ENCODE results near the gene RAP2A.

Gene RAP2A

DNA sequence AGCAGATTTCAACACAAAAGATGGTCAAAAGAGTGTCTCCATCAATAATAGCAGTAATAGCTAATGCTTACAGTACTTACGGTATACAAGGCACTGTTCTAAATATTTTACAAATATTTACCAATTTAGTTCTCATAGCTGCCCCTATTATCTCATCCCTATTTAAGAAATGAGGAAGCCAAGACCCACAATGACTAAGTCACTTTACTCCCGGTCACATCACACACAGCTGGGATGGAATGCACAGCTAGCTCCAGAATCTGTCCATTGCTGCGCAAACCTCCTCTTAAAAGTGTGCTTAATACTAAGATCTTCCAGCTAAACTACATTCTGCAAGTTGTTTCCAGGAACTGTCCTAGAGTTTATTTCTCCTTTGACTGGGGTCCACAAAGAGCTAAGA, 63.4 kb downstream of the RAP2A start:
- TF ChIP-seq EZH2 (IDR thresholded peaks at IDR 0.05) (no peak), FOXP2 (optimal IDR thresholded peaks at IDR 0.05; ENCODE audit: control extremely low read depth, extremely low read length, insufficient read depth) (no peak), POLR2AphosphoS5 (IDR thresholded peaks at IDR 0.05; ENCODE audit: borderline replicate concordance, low read depth, low read length) (no peak)
- H3K36me3 ChIP-seq (ENCODE audit: insufficient read depth, low read length), result no peaks in the 10 kb centered on the region
- no peak overlapping the region for H3K9ac ChIP-seq (ENCODE audit: insufficient read length)
- no peak overlapping the region for H3K4me3 ChIP-seq
- no peak overlapping the region for H3K27ac ChIP-seq
- DNase-seq (ENCODE audit: low read depth, low spot score), result no peak
- no peaks in the 10 kb centered on the region for H3K9me3 ChIP-seq (ENCODE audit: low read depth, low read length)

DNA sequence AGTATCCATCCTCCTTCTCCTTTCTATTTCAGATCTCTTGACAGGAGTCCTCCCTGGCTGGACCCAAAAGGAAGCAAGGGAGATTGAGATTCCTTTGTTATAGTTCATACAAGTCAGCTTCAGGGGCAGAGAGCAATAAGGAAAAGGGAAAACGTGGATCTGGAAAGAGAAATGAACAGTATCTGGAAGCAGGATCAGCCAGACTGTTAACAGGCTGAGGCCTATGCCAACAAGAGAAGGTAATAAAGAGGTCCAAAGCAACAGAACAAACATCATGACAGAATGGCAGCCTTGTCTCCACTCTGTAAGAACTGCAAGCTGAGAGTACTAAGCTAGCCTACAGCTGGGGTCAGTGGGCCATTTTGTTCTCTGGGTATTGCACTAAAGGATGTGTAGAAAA, 64.5 kb downstream of the RAP2A start:
- no peaks in the 10 kb centered on the region for H3K36me3 ChIP-seq (ENCODE audit: insufficient read depth, low read length)
- H3K4me3 ChIP-seq, result no peak overlapping the region
- DNase-seq (ENCODE audit: low read depth, low spot score), result no peak
- no peak for TF ChIP-seq POLR2AphosphoS5 (IDR thresholded peaks at IDR 0.05; ENCODE audit: borderline replicate concordance, low read depth, low read length)
- TF ChIP-seq FOXP2 (optimal IDR thresholded peaks at IDR 0.05; ENCODE audit: control extremely low read depth, extremely low read length, insufficient read depth), result no peak
- TF ChIP-seq EZH2 (IDR thresholded peaks at IDR 0.05), result no peak
- no peak overlapping the region for H3K27ac ChIP-seq
- no peaks in the 10 kb centered on the region for H3K9me3 ChIP-seq (ENCODE audit: low read depth, low read length)
- H3K9ac ChIP-seq (ENCODE audit: insufficient read length), result no peak overlapping the region

DNA sequence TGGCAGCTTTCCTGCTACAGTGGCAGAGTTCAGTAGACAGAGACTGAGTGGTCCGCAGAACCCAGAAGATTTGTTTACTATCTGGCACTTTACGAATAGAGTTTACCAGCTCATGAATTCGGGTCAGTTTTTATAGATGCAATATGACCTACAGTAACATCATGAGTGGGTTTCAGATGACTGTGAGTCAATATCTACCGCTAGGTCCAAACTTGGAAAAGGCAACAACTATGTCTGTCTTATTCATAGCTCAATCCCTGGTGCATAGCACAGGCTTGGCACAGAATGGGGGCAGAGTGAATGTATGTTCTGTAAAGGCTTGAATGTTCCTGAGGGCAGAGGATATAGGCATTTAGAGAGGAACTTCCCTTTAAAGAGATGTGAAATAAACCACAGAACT, 65.2 kb downstream of the RAP2A start:
- no peak for DNase-seq (ENCODE audit: low read depth, low spot score)
- H3K4me3 ChIP-seq, result no peak overlapping the region
- H3K9ac ChIP-seq (ENCODE audit: insufficient read length), result no peak overlapping the region
- H3K9me3 ChIP-seq (ENCODE audit: low read depth, low read length), result no peaks in the 10 kb centered on the region
- H3K36me3 ChIP-seq (ENCODE audit: insufficient read depth, low read length), result no peaks in the 10 kb centered on the region
- no peak overlapping the region for H3K27ac ChIP-seq
- TF ChIP-seq FOXP2 (optimal IDR thresholded peaks at IDR 0.05; ENCODE audit: control extremely low read depth, extremely low read length, insufficient read depth), result no peak

DNA sequence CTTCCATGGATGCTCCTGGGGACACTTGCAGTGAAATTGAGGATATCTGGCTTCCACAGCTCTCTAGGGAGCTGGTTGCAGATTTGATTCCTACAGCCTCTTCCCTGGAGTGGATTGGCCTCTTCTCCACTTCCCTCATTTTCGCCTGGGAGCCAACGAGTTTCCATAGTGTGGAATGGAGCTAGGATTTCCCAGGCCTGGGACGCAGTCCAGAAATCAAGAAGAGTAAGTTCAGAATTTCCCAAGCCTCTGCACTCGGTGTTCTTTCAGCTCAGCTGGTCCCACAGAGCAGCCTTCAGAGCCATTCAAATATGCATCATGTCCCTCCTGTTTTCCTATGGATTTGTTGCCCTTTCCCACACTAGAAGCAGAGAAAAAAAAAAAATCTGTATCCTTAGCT, 68.2 kb downstream of the RAP2A start:
- no peak for DNase-seq (ENCODE audit: low read depth, low spot score)
- TF ChIP-seq FOXP2 (optimal IDR thresholded peaks at IDR 0.05; ENCODE audit: control extremely low read depth, extremely low read length, insufficient read depth) (no peak), POLR2AphosphoS5 (IDR thresholded peaks at IDR 0.05; ENCODE audit: borderline replicate concordance, low read depth, low read length) (no peak), EZH2 (IDR thresholded peaks at IDR 0.05) (no peak)
- H3K36me3 ChIP-seq (ENCODE audit: insufficient read depth, low read length), result no peaks in the 10 kb centered on the region
- no peak overlapping the region for H3K27ac ChIP-seq
- no peaks in the 10 kb centered on the region for H3K9me3 ChIP-seq (ENCODE audit: low read depth, low read length)
- no peak overlapping the region for H3K9ac ChIP-seq (ENCODE audit: insufficient read length)
- H3K4me3 ChIP-seq, result no peak overlapping the region

DNA sequence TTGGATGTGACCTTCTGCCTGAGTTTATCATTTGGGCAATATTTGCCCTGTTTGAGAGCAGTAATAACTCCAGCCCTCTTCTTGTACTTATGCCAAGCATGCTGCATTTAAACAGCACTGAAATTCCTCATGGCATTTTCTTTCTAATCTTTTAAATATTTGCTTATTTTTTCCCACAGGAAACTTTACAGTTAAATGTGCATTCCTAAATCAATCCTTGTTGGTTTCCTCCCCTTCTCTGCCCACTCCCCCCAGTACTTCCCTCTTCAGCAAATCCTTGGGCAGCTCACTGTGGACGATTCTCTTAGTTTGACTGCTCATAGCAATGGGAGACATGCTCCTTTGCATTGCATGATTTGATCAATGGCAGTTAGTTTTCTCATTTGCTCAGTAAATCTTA, 68.7 kb downstream of the RAP2A start:
- H3K9ac ChIP-seq (ENCODE audit: insufficient read length), result no peak overlapping the region
- no peaks in the 10 kb centered on the region for H3K9me3 ChIP-seq (ENCODE audit: low read depth, low read length)
- no peaks in the 10 kb centered on the region for H3K36me3 ChIP-seq (ENCODE audit: insufficient read depth, low read length)
- no peak for TF ChIP-seq POLR2AphosphoS5 (IDR thresholded peaks at IDR 0.05; ENCODE audit: borderline replicate concordance, low read depth, low read length)
- no peak for TF ChIP-seq EZH2 (IDR thresholded peaks at IDR 0.05)
- no peak for TF ChIP-seq FOXP2 (optimal IDR thresholded peaks at IDR 0.05; ENCODE audit: control extremely low read depth, extremely low read length, insufficient read depth)
- no peak for DNase-seq (ENCODE audit: low read depth, low spot score)
- no peak overlapping the region for H3K27ac ChIP-seq
- no peak overlapping the region for H3K4me3 ChIP-seq

DNA sequence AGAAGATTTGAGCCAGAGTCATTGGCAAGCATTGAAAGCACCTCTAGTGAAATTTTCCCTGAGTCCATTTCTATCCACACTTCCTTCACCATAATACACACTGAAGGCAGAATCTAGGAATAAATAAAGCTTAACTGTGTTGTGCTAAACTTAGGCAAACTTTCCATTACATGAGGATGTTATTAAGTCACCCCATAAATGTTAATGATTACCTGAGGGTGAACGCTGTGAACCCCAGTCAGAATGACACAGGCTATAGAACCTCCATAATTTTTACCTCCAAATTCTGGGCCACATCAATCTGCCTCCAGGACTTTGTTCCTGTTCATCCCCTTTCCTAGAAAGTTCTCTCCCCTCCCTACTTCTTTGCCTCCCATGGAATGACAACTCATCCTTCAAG, 71.0 kb downstream of the RAP2A start:
- no peaks in the 10 kb centered on the region for H3K36me3 ChIP-seq (ENCODE audit: insufficient read depth, low read length)
- H3K27ac ChIP-seq, result no peak overlapping the region
- no peak for TF ChIP-seq EZH2 (IDR thresholded peaks at IDR 0.05)
- TF ChIP-seq FOXP2 (optimal IDR thresholded peaks at IDR 0.05; ENCODE audit: control extremely low read depth, extremely low read length, insufficient read depth), result no peak
- no peak overlapping the region for H3K4me3 ChIP-seq
- no peak overlapping the region for H3K9ac ChIP-seq (ENCODE audit: insufficient read length)
- no peaks in the 10 kb centered on the region; the same call in 1 of the 2 replicates for H3K9me3 ChIP-seq (ENCODE audit: low read depth, low read length)
- DNase-seq (ENCODE audit: low read depth, low spot score), result no peak

DNA sequence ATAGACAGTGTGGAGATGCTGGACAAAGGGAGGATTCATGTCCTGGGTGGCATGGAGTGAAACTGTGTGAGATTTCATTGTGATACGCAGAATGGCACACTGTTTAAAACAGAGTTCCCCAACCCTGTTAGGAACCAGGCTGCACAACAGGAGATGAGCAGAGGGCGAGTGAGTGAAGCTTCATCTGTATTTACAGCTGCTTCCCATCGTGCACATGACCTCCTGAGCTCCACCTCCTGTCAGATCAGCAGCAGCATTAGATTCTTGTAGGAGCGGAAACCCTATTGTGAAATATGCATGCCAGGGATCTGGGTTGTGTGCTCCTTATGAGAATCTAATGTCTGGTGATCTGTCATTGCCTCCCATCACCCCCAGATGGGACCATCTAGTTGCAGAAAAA, 72.5 kb downstream of the RAP2A start:
- Histone ChIP-seq H3K4me3 (no peak overlapping the region), H3K9ac (ENCODE audit: insufficient read length) (no peak overlapping the region), H3K27ac (no peak overlapping the region), H3K36me3 (ENCODE audit: insufficient read depth, low read length) (no peaks in the 10 kb centered on the region), H3K9me3 (ENCODE audit: low read depth, low read length) (no peaks in the 10 kb centered on the region; the same call in 1 of the 2 replicates)
- TF ChIP-seq EZH2 (IDR thresholded peaks at IDR 0.05) (no peak), FOXP2 (optimal IDR thresholded peaks at IDR 0.05; ENCODE audit: control extremely low read depth, extremely low read length, insufficient read depth) (no peak), POLR2AphosphoS5 (IDR thresholded peaks at IDR 0.05; ENCODE audit: borderline replicate concordance, low read depth, low read length) (no peak)
- DNase-seq (ENCODE audit: low read depth, low spot score), result no peak

DNA sequence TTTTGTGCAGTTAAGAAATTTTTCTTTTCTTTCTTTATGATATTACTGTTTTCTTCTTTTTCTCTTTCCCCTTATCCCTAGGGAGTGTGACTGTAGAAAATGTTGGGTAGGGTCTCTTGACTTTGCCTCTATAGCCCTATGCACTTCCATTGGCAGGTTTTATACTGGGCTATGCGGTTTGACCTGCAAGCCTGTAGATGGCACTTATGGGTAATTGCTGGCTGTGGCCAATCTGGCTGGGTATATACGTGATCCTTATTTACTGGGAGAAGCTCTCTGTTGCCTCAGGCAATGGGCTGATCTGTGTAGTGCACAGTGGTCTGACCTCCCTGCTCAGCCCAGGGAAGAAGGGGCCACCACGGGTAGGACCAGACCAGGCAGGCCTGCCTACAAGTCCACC, 78.8 kb downstream of the RAP2A start:
- TF ChIP-seq EZH2 (IDR thresholded peaks at IDR 0.05) (no peak), FOXP2 (optimal IDR thresholded peaks at IDR 0.05; ENCODE audit: control extremely low read depth, extremely low read length, insufficient read depth) (no peak), POLR2AphosphoS5 (IDR thresholded peaks at IDR 0.05; ENCODE audit: borderline replicate concordance, low read depth, low read length) (no peak)
- H3K27ac ChIP-seq, result no peak overlapping the region
- H3K36me3 ChIP-seq (ENCODE audit: insufficient read depth, low read length), result no peaks in the 10 kb centered on the region
- H3K9ac ChIP-seq (ENCODE audit: insufficient read length), result no peak overlapping the region
- DNase-seq (ENCODE audit: low read depth, low spot score), result no peak
- H3K4me3 ChIP-seq, result no peak overlapping the region
- peaks cover 4% of the 10 kb centered on the region; the same call in 1 of the 2 replicates for H3K9me3 ChIP-seq (ENCODE audit: low read depth, low read length)

DNA sequence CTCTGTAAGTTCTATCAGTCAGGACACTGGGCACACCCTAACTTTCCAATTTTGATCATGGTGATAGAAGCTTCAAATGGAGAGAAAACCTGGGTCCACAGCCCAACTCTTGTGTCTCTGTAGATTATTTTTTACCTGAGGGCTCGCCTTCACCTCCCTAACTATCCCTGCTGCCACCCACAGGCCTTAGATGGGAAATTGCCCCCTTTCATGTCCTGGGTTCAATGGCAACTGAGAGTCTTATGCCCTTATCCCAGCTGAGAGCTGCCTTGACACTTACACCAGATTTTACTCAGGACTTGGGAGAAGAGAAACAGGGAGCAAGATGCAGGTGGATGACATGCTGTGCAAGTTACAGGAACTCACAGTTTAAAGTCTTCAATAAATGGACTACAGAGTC, 81.7 kb downstream of the RAP2A start:
- no peak for DNase-seq (ENCODE audit: low read depth, low spot score)
- Histone ChIP-seq H3K36me3 (ENCODE audit: insufficient read depth, low read length) (no peaks in the 10 kb centered on the region), H3K9me3 (ENCODE audit: low read depth, low read length) (0 out of 2 replicates have a peak, but pooled peaks cover 4% of the 10 kb centered on the region), H3K4me3 (no peak overlapping the region), H3K27ac (no peak overlapping the region), H3K9ac (ENCODE audit: insufficient read length) (no peak overlapping the region)
- TF ChIP-seq EZH2 (IDR thresholded peaks at IDR 0.05) (no peak), FOXP2 (optimal IDR thresholded peaks at IDR 0.05; ENCODE audit: control extremely low read depth, extremely low read length, insufficient read depth) (no peak), POLR2AphosphoS5 (IDR thresholded peaks at IDR 0.05; ENCODE audit: borderline replicate concordance, low read depth, low read length) (no peak)
